Peyer's patch (tissue), 4 donors: Measurements from ENCODE around the gene RNF126. TPM values are rescaled to one million over a fixed set of nuclear protein-coding genes. Genes with fewer than 3 reads are reported as not detected.
"Not testable (repeated sequence)": the region's sequence is repeated elsewhere in the genome, so short reads cannot be mapped to it uniquely, and the experiment has no call there.

Experiments
- DNase-seq, 3 donors: peaks; one replicate each; pipeline ENCODE4 v3.0.0-alpha.2; 2017 to 2019
- H3K27ac ChIP-seq, 4 donors: fragments of 200-600 bp; sonication (generic); one replicate each; pipeline ENCODE4 v1.5.1; 2016 to 2019
- H3K27me3 ChIP-seq, 2 donors: fragments of 200-600 bp; sonication (generic); one replicate each; pipeline ENCODE4 v1.5.1; 2019
- H3K36me3 ChIP-seq, 3 donors: fragments of 200-600 bp; sonication (generic); one replicate each; pipeline ENCODE4 v1.5.1; 2016 to 2019
- H3K4me1 ChIP-seq, 4 donors: fragments of 200-600 bp; sonication (generic); one replicate each; pipeline ENCODE4 v1.5.1; 2016 to 2019
- H3K4me3 ChIP-seq, 4 donors: fragments of 200-600 bp; sonication (generic); 1 replicate in 3 of 4; 2 replicates in 1 of 4; pipeline ENCODE4 v1.5.1; 2016 to 2019; ENCODE audit warnings: mild to moderate bottlenecking in 1 of 4
- H3K9me3 ChIP-seq, 4 donors: fragments of 200-600 bp; sonication (generic); one replicate each; pipeline ENCODE4 v1.5.1; 2016 to 2019; ENCODE audit warnings: mild to moderate bottlenecking in 1 of 4
- POLR2A ChIP-seq, 2 donors: fragments of 450-650 bp; IDR thresholded peaks; one replicate each; pipeline ENCODE4 v1.5.1; 2017; ENCODE audit warnings: antibody characterized with exemption in 2 of 2, mild to moderate bottlenecking in 2 of 2, moderate library complexity in 2 of 2
- total RNA-seq, 4 donors: library from RNA; depleted of rRNA; stranded (reverse); fragments of >200 nt; gene quantifications; one replicate each; pipeline ENCODE4 v1.1.0, GENCODE V29; 2016
- TF ChIP-seq, protein P1 (sequence below), 6 experiments: fragments of 450-650 bp in 4 of 6; fragments of 200-600 bp in 2 of 6; sonication (generic) in 1 of 6; IDR thresholded peaks; one replicate each; pipeline ENCODE4 v1.5.1; 2017 to 2019; ENCODE audit warnings: antibody characterized with exemption in 6 of 6, mild to moderate bottlenecking in 3 of 6, moderate library complexity in 1 of 6

RNF126 gene
- total RNA-seq, 4 donors from 2014 or later, result 83.3 to 119 (median 115) TPM

DNA sequence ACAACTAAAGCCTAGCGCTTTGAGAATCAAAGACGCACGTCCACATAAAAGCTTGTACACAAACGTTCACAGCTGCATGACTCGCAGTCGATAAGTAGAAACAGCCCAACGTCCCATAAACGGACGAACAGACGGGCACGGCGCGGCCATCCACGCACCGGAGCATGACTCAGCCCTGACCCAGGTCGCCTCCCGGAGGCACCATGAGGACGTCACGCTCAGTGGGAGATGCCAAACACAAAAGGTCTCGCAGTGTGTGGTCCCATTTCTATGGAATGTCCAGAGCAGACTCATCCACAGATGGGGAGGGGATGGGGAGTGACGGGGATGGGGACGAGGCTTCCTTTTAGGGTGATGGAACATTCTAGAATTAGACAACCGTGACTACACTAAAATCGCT lies 39.0 kb downstream of the RNF126 start:
- no peaks in the 10 kb centered on the region for H3K4me1 ChIP-seq
- no peaks in the 10 kb centered on the region for H3K9me3 ChIP-seq
- H3K27me3 ChIP-seq, result no peaks in the 10 kb centered on the region
- H3K27ac ChIP-seq, result peak overlapping the region in 1 of 4 donors; percentile 12
- no peak overlapping the region for H3K4me3 ChIP-seq
- H3K36me3 ChIP-seq, result peaks cover 0 to 76% (median 0%) of the 10 kb centered on the region in 3 donors
- TF ChIP-seq, protein P1, sequence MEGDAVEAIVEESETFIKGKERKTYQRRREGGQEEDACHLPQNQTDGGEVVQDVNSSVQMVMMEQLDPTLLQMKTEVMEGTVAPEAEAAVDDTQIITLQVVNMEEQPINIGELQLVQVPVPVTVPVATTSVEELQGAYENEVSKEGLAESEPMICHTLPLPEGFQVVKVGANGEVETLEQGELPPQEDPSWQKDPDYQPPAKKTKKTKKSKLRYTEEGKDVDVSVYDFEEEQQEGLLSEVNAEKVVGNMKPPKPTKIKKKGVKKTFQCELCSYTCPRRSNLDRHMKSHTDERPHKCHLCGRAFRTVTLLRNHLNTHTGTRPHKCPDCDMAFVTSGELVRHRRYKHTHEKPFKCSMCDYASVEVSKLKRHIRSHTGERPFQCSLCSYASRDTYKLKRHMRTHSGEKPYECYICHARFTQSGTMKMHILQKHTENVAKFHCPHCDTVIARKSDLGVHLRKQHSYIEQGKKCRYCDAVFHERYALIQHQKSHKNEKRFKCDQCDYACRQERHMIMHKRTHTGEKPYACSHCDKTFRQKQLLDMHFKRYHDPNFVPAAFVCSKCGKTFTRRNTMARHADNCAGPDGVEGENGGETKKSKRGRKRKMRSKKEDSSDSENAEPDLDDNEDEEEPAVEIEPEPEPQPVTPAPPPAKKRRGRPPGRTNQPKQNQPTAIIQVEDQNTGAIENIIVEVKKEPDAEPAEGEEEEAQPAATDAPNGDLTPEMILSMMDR (IDR thresholded peaks at IDR 0.05), result no peak
- no peak for TF ChIP-seq POLR2A (IDR thresholded peaks at IDR 0.05)
- no peak for DNase-seq

DNA sequence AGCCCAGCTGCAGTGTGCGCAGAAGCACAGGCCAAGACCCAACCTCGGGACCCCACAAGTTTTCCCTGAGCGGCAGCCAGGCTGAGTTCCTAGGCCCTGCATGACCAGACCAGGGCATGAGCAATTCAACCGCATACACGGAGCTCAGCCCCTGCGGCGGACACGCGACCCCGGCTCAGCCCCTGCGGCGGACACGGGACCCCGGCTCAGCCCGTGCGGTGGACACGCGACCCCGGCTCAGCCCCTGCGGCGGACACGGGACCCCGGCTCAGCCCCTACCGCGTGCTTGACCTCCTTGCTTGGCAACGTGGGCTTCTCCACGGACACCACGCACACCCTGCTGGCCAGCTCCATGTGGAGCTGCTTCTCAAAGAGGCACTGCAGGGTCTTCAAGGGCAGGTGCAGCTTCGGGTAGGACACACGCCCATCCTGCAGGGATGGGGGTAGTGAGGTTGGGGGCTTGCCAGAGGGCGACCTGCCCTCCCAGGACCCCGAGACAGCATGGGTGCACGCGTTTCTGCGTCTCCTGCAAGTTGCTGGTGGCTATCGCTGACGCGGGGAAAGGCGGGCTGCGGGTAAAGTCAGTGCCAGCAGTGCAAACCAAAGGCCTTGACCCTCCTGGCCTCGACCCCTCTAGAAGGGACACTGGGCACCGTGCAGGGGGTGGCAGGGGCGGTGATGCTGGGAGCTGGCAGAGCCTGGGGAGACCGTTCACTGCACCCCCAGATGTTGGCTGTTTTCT lies 39.7 kb downstream of the RNF126 start:
- H3K27ac ChIP-seq, result no peak overlapping the region
- H3K36me3 ChIP-seq, result peaks cover 0 to 76% (median 0%) of the 10 kb centered on the region in 3 donors
- H3K4me3 ChIP-seq, result no peak overlapping the region
- H3K27me3 ChIP-seq, result no peaks in the 10 kb centered on the region
- H3K4me1 ChIP-seq, result no peaks in the 10 kb centered on the region
- TF ChIP-seq, protein P1 (IDR thresholded peaks at IDR 0.05), result no peak
- no peak for TF ChIP-seq POLR2A (IDR thresholded peaks at IDR 0.05)
- H3K9me3 ChIP-seq, result no peaks in the 10 kb centered on the region
- no peak for DNase-seq

DNA sequence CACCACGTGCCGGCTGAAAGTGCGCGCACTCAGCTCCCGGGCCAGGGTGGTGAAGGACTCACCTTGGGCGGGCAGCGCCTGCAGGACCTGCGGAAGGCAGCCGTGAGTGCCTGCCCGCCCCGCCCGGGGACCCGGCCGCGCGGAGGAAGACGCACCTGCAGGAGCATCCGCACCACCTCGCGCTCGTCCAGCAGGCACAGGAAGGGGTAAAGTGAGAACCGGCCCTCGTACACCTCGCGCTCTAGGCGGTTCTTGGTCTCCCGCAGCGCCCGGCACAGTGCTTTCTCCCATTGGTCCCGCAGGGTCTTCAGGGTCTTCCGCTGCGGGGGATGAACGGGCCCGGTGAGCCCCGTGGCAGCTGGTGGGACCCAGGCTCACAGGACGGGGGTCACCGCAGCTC lies 40.3 kb downstream of the RNF126 start:
- TF ChIP-seq POLR2A (IDR thresholded peaks at IDR 0.05), result no peak
- TF ChIP-seq, protein P1 (IDR thresholded peaks at IDR 0.05), result no peak
- DNase-seq, result no peak
- H3K4me3 ChIP-seq, result no peak overlapping the region
- H3K27ac ChIP-seq, result no peak overlapping the region
- H3K36me3 ChIP-seq, result peaks cover 0 to 77% (median 0%) of the 10 kb centered on the region in 3 donors
- H3K4me1 ChIP-seq, result no peaks in the 10 kb centered on the region
- no peaks in the 10 kb centered on the region for H3K27me3 ChIP-seq
- no peaks in the 10 kb centered on the region for H3K9me3 ChIP-seq

DNA sequence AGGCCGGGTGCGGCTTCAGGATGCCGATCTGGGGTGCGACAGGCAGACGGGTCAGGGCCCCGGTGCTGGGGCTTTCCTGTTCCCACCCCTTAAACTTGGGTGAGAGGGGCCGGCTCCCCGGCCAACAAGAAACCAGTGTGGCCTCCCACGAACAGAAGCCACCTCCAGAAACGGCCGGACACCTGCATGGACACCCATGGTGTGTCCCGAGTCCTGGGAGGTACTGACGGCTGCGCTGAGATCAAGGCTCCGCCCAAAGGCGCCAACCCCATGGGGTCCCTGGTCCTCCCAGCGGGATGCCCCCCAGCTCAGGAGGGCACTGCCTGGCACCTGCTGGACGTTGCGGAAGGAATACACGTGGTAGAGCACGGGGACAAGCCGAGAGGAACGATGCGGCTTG lies 41.2 kb downstream of the RNF126 start:
- H3K27ac ChIP-seq, result no peak overlapping the region
- H3K4me1 ChIP-seq, result peaks cover 0 to under 1% (median 0%) of the 10 kb centered on the region in 4 donors
- H3K27me3 ChIP-seq, result no peaks in the 10 kb centered on the region
- TF ChIP-seq, protein P1 (IDR thresholded peaks at IDR 0.05), result no peak
- no peak for TF ChIP-seq POLR2A (IDR thresholded peaks at IDR 0.05)
- H3K9me3 ChIP-seq, result no peaks in the 10 kb centered on the region
- no peak overlapping the region for H3K4me3 ChIP-seq
- H3K36me3 ChIP-seq, result peaks cover 0 to 85% (median 0%) of the 10 kb centered on the region in 3 donors
- no peak for DNase-seq

DNA sequence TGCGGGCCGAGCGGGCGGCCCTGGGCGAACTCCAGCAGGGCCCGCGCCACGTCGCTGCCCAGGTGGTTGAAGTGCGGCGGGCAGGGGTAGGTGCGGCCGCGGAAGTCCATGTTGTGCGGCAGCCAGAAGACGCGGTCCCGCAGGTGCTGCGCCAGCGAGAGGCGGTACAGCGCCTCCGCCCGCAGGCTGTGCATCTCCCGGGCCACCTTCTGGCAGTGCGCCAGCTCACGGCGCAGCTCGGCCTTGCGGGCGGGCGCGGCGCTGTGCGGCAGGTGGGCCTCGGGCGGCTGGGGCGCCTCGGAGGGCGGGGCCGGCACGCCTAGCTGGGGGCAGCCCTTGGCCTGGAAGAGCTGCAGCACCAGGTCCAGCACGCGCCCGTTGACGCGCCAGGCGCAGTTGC lies 41.8 kb downstream of the RNF126 start:
- not testable (repeated sequence) for H3K27me3 ChIP-seq, H3K9me3 ChIP-seq, DNase-seq, H3K27ac ChIP-seq, H3K4me3 ChIP-seq, H3K4me1 ChIP-seq
- peaks cover 0 to 86% (median 0%) of the 10 kb centered on the region in 3 donors for H3K36me3 ChIP-seq

DNA sequence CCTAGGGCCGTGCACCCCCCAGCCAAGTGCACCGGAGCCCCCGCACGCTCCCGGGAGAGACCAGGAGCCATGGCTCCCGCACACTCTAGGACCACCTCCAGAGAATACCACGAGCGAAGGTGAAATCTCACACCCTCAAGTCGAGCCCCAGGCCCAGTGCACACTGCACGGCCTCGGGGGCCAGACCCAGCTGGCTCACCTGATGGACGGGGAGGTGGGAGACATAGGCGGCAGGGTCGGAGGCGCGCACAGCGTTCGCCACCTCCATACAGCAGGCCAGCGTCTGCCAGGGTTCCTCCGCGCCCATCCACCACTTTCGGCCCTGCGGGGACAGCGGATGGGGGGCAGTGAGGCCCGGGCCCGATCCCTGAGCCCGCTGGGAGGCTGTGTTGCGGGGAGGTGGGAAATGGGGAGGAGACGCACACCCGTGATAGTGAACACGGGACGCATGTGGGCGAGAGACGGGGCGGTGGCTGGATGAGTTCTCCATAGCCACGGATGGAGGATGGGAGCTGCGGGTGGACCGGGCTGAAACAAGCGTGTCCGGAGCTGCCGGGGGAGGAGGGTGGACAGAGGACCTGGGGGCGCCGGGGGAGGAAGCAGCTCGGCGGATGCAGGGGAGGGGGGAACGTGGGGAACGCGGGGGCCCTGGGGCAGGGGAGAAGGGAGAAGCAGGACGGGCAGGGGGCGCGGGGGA lies 42.7 kb downstream of the RNF126 start:
- Histone ChIP-seq H3K27me3 (no peaks in the 10 kb centered on the region), H3K4me1 (peaks cover 0 to 7% (median 0%) of the 10 kb centered on the region in 4 donors), H3K4me3 (no peak overlapping the region), H3K36me3 (peaks cover 0 to 79% (median 0%) of the 10 kb centered on the region in 3 donors), H3K9me3 (no peaks in the 10 kb centered on the region), H3K27ac (no peak overlapping the region)
- no peak for TF ChIP-seq POLR2A (IDR thresholded peaks at IDR 0.05)
- TF ChIP-seq, protein P1 (IDR thresholded peaks at IDR 0.05), result no peak
- no peak for DNase-seq
